Suprapubic skin (tissue), 4 donors: ENCODE data around the gene ERVFRD-1.

ENCODE experiments used
- EP300 ChIP-seq: sonication (generic); formaldehyde crosslinking; IDR thresholded peaks from one replicate; pipeline ENCODE4 v1.6.1; 2017; ENCODE audit warnings: antibody characterized with exemption
- POLR2A ChIP-seq, 2 donors: fragments of 450-650 bp; IDR thresholded peaks; one replicate each; pipeline ENCODE4 v1.6.1; 2017; ENCODE audit warnings: antibody characterized with exemption in 2 of 2, mild to moderate bottlenecking in 2 of 2, moderate library complexity in 2 of 2
- POLR2AphosphoS5 ChIP-seq, 3 donors: sonication (generic); formaldehyde crosslinking; IDR thresholded peaks; one replicate each; pipeline ENCODE4 v1.6.1; 2017; ENCODE audit warnings: antibody characterized with exemption in 3 of 3
- TF ChIP-seq, protein P1 (sequence below), 2 donors: fragments of 200-600 bp in 1 of 2; fragments of 450-650 bp in 1 of 2; sonication (generic) in 1 of 2; IDR thresholded peaks; one replicate each; pipeline ENCODE4 v1.5.1; 2016 to 2019; ENCODE audit warnings: antibody characterized with exemption in 2 of 2, mild to moderate bottlenecking in 1 of 2, moderate library complexity in 1 of 2

DNA sequence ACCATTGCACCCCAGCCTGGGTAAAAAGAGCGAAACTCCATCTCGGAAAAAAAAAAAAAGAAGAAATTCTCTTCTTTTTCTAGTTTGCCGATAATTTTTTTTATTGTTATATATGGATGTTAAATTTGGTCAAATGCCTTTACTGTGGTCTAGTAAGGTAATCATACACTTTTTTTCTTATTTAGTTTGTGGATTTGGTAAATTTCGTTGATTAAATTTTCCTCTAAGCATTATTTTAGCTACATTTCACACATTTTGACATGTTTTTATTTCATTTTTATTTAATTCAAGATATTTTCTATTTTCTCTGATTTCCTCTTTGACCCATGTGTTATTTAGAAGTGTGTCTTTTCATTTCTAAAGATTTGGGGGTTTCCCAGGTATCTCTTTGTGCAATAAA is 49.4 kb downstream of the ERVFRD-1 start:
- TF ChIP-seq, protein P1, sequence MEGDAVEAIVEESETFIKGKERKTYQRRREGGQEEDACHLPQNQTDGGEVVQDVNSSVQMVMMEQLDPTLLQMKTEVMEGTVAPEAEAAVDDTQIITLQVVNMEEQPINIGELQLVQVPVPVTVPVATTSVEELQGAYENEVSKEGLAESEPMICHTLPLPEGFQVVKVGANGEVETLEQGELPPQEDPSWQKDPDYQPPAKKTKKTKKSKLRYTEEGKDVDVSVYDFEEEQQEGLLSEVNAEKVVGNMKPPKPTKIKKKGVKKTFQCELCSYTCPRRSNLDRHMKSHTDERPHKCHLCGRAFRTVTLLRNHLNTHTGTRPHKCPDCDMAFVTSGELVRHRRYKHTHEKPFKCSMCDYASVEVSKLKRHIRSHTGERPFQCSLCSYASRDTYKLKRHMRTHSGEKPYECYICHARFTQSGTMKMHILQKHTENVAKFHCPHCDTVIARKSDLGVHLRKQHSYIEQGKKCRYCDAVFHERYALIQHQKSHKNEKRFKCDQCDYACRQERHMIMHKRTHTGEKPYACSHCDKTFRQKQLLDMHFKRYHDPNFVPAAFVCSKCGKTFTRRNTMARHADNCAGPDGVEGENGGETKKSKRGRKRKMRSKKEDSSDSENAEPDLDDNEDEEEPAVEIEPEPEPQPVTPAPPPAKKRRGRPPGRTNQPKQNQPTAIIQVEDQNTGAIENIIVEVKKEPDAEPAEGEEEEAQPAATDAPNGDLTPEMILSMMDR (IDR thresholded peaks at IDR 0.05) = no peak
- no peak for TF ChIP-seq POLR2A (IDR thresholded peaks at IDR 0.05)
- no peak for TF ChIP-seq POLR2AphosphoS5 (IDR thresholded peaks at IDR 0.05)
- no peak for TF ChIP-seq EP300
